DMS53 treated with DMSO at 0.1 percent for 48 hours (cell line): Measurements from ENCODE around the gene TBX15.
A peak's percentile ranks its signal among the peaks of the same experiment; 100 is the strongest.

ENCODE experiments used
- DNase-seq: peaks from one replicate; lab custom pipeline; 2025; ENCODE audit not compliant: unreplicated experiment; lab: John Stamatoyannopoulos, UW

Gene TBX15

GRCh38 chr1:118988186-118989005 lies at the start of gene TBX15:
TBX15 (minus strand) TSS chr1:118988343; CDS start chr1:118987795, 548 bp downstream.
- DNase-seq = no peak

GRCh38 chr1:119034359-119034758 lies 46.2 kb upstream of the TBX15 start:
- no peak for DNase-seq

- DNase-seq = no peak
These were observed 44.8 kb upstream of the TBX15 start for GRCh38 chr1:119032986-119033385.

GRCh38 chr1:119027759-119028158 lies 39.6 kb upstream of the TBX15 start:
- DNase-seq = no peak

- DNase-seq = no peak
These were observed 38.8 kb upstream of the TBX15 start for GRCh38 chr1:119026956-119027355.

- no peak for DNase-seq
These were observed 27.4 kb upstream of the TBX15 start for GRCh38 chr1:119015547-119015946.

- DNase-seq = no peak
These were observed 24.2 kb upstream of the TBX15 start for GRCh38 chr1:119012383-119012782.

- DNase-seq = no peak
These were observed 23.6 kb upstream of the TBX15 start for GRCh38 chr1:119011706-119012105.

- no peak for DNase-seq
These were observed 23.0 kb upstream of the TBX15 start for GRCh38 chr1:119011116-119011515.

- DNase-seq = no peak
These were observed 22.1 kb upstream of the TBX15 start for GRCh38 chr1:119010201-119010600.

- no peak for DNase-seq
These were observed 21.1 kb upstream of the TBX15 start for GRCh38 chr1:119009312-119009655.

- peak; percentile 25 for DNase-seq
These were observed 20.6 kb upstream of the TBX15 start for GRCh38 chr1:119008483-119009311.

GRCh38 chr1:119007670-119008482 lies 19.7 kb upstream of the TBX15 start:
- no peak for DNase-seq

- DNase-seq = no peak
These were observed 19.2 kb upstream of the TBX15 start for GRCh38 chr1:119007339-119007669.

- no peak for DNase-seq
These were observed 18.5 kb upstream of the TBX15 start for GRCh38 chr1:119006406-119007279.

GRCh38 chr1:119005724-119006405 lies 17.7 kb upstream of the TBX15 start:
- DNase-seq = no peak

GRCh38 chr1:119004781-119005180 lies 16.6 kb upstream of the TBX15 start:
- DNase-seq = no peak

- no peak for DNase-seq
These were observed 16.0 kb upstream of the TBX15 start for GRCh38 chr1:119004129-119004527.

- no peak for DNase-seq
These were observed 15.4 kb upstream of the TBX15 start for GRCh38 chr1:119003413-119004128.
